Vagina (tissue), 2 donors: ENCODE measurements around the gene CPEB2. TPM values are rescaled to one million over a fixed set of nuclear protein-coding genes. Genes with fewer than 3 reads are reported as not detected.

ENCODE experiments used
- DNase-seq, 2 donors: peaks; one replicate each; pipeline ENCODE4 v3.0.0-alpha.2; 2017; ENCODE audit errors: extremely low spot score in 2 of 2
- H3K27ac ChIP-seq: fragments of 200-600 bp; sonication (generic); one replicate; pipeline ENCODE4 v1.5.1; 2019
- H3K27me3 ChIP-seq: fragments of 200-600 bp; sonication (generic); one replicate; pipeline ENCODE4 v1.5.1; 2019
- H3K36me3 ChIP-seq, 2 donors: fragments of 200-600 bp; sonication (generic); one replicate each; pipeline ENCODE4 v1.5.1; 2017 to 2019
- H3K4me1 ChIP-seq: fragments of 200-600 bp; sonication (generic); one replicate; pipeline ENCODE4 v1.5.1; 2019
- H3K4me3 ChIP-seq, 2 donors: fragments of 200-600 bp; sonication (generic); 1 replicate in 1 of 2; 2 replicates in 1 of 2; pipeline ENCODE4 v1.5.1; 2016 to 2019
- H3K9me3 ChIP-seq: fragments of 200-600 bp; sonication (generic); one replicate; pipeline ENCODE4 v1.5.1; 2019
- CTCF ChIP-seq, 3 experiments: fragments of 450-650 bp in 2 of 3; fragments of 200-600 bp in 1 of 3; sonication (generic) in 1 of 3; IDR thresholded peaks; one replicate each; pipeline ENCODE4 v1.5.1; 2017 to 2019; ENCODE audit warnings: antibody characterized with exemption in 3 of 3, mild to moderate bottlenecking in 2 of 3, moderate library complexity in 2 of 3
- POLR2A ChIP-seq, 2 donors: fragments of 450-650 bp; IDR thresholded peaks; one replicate each; pipeline ENCODE4 v1.6.1; 2017; ENCODE audit warnings: antibody characterized with exemption in 2 of 2, mild to moderate bottlenecking in 2 of 2, moderate library complexity in 2 of 2
- POLR2AphosphoS5 ChIP-seq, 2 donors: sonication (generic); formaldehyde crosslinking; IDR thresholded peaks; one replicate each; pipeline ENCODE4 v1.9.0; 2017; ENCODE audit warnings: antibody characterized with exemption in 2 of 2, mild to moderate bottlenecking in 2 of 2, low read depth in 1 of 2; ENCODE audit not compliant: insufficient read depth in 1 of 2
- intact Hi-C: fragments of 100-400 bp; cut with DNase I; formaldehyde crosslinking; loops from one replicate; pipeline ENCODE4 v1.15.1; 2023
- total RNA-seq: library from RNA; depleted of rRNA; stranded (reverse); fragments of >200 nt; gene quantifications from one replicate; pipeline ENCODE4 v1.2.3, GENCODE V29; 2016

CPEB2 gene
- total RNA-seq, 1 donor from 2014 or later = 40.0 TPM

GRCh38 chr4:15088394-15089035 is 86.2 kb downstream of the CPEB2 start:
- no peak overlapping the region for H3K4me3 ChIP-seq
- no peaks in the 10 kb centered on the region for H3K9me3 ChIP-seq
- H3K36me3 ChIP-seq = no peaks in the 10 kb centered on the region
- no peaks in the 10 kb centered on the region for H3K4me1 ChIP-seq
- H3K27me3 ChIP-seq = no peaks in the 10 kb centered on the region
- no peak for DNase-seq
- H3K27ac ChIP-seq = no peak overlapping the region
- intact Hi-C loops = no loop called here
- no peak for TF ChIP-seq POLR2A (IDR thresholded peaks at IDR 0.05)
- no peak for TF ChIP-seq CTCF (IDR thresholded peaks at IDR 0.05)
- TF ChIP-seq POLR2AphosphoS5 (IDR thresholded peaks at IDR 0.05; ENCODE audit: insufficient read depth in 1 of 2, low read depth in 1 of 2) = no peak

GRCh38 chr4:15089979-15090378 is 87.7 kb downstream of the CPEB2 start:
- no peaks in the 10 kb centered on the region for H3K9me3 ChIP-seq
- no peak for DNase-seq
- H3K36me3 ChIP-seq = no peaks in the 10 kb centered on the region
- H3K27me3 ChIP-seq = no peaks in the 10 kb centered on the region
- no peak overlapping the region for H3K27ac ChIP-seq
- H3K4me1 ChIP-seq = no peaks in the 10 kb centered on the region
- TF ChIP-seq POLR2AphosphoS5 (IDR thresholded peaks at IDR 0.05; ENCODE audit: insufficient read depth in 1 of 2, low read depth in 1 of 2) = no peak
- no peak for TF ChIP-seq CTCF (IDR thresholded peaks at IDR 0.05)
- TF ChIP-seq POLR2A (IDR thresholded peaks at IDR 0.05) = no peak
- no peak overlapping the region for H3K4me3 ChIP-seq
- intact Hi-C loops = no loop called here

- no peaks in the 10 kb centered on the region for H3K4me1 ChIP-seq
- TF ChIP-seq CTCF (IDR thresholded peaks at IDR 0.05) = no peak
- no peak for TF ChIP-seq POLR2A (IDR thresholded peaks at IDR 0.05)
- no peak overlapping the region for H3K4me3 ChIP-seq
- no peaks in the 10 kb centered on the region for H3K36me3 ChIP-seq
- DNase-seq = no peak
- no peak overlapping the region for H3K27ac ChIP-seq
- intact Hi-C loops = loop anchor here (5.0 kb wide), 1 partner anchor 1853 kb away; no protein-coding TSS in a partner anchor
- H3K9me3 ChIP-seq = no peaks in the 10 kb centered on the region
- H3K27me3 ChIP-seq = no peaks in the 10 kb centered on the region
These were observed 98.1 kb downstream of the CPEB2 start for GRCh38 chr4:15100380-15100779.

GRCh38 chr4:15100994-15101695 is 98.9 kb downstream of the CPEB2 start:
- Histone ChIP-seq H3K27ac (no peak overlapping the region), H3K27me3 (no peaks in the 10 kb centered on the region), H3K36me3 (no peaks in the 10 kb centered on the region), H3K9me3 (no peaks in the 10 kb centered on the region), H3K4me3 (no peak overlapping the region), H3K4me1 (no peaks in the 10 kb centered on the region)
- intact Hi-C loops = loop anchor here (5.0 kb wide), 1 partner anchor 1854 kb away; no protein-coding TSS in a partner anchor
- DNase-seq = no peak
- TF ChIP-seq POLR2A (IDR thresholded peaks at IDR 0.05) (no peak), CTCF (IDR thresholded peaks at IDR 0.05) (no peak), POLR2AphosphoS5 (IDR thresholded peaks at IDR 0.05; ENCODE audit: insufficient read depth in 1 of 2, low read depth in 1 of 2) (no peak)

- H3K4me1 ChIP-seq = no peaks in the 10 kb centered on the region
- TF ChIP-seq POLR2AphosphoS5 (IDR thresholded peaks at IDR 0.05; ENCODE audit: insufficient read depth in 1 of 2, low read depth in 1 of 2) = no peak
- TF ChIP-seq POLR2A (IDR thresholded peaks at IDR 0.05) = no peak
- TF ChIP-seq CTCF (IDR thresholded peaks at IDR 0.05) = no peak
- H3K9me3 ChIP-seq = no peaks in the 10 kb centered on the region
- intact Hi-C loops = loop anchor here (5.0 kb wide), 1 partner anchor 1858 kb away; no protein-coding TSS in a partner anchor
- H3K27ac ChIP-seq = no peak overlapping the region
- no peaks in the 10 kb centered on the region for H3K36me3 ChIP-seq
- no peak for DNase-seq
- no peaks in the 10 kb centered on the region for H3K27me3 ChIP-seq
- no peak overlapping the region for H3K4me3 ChIP-seq
These were observed 102.5 kb downstream of the CPEB2 start for GRCh38 chr4:15104825-15105224.
